Measurements from ENCODE around the gene EVI2B.

GRCh38 chr17:31269578-31269983, 44.3 kb downstream of the EVI2B start:
- TF ChIP-seq CTCF (IDR thresholded peaks at IDR 0.05 in 4 of 5, conservative IDR thresholded peaks at IDR 0.05 in 1 of 5) = no peak
- no peak for TF ChIP-seq POLR2A (IDR thresholded peaks at IDR 0.05)
